NCI-H146 treated with DMSO at 0.1 percent for 48 hours (cell line): ENCODE data around the gene HTR3D.
"Not testable (repeated sequence)": the region's sequence is repeated elsewhere in the genome, so short reads cannot be mapped to it uniquely, and the experiment has no call there.

Experiments used
- DNase-seq: peaks from one replicate; lab custom pipeline; 2025; ENCODE audit not compliant: unreplicated experiment; lab: John Stamatoyannopoulos, UW

Gene HTR3D, protein sequence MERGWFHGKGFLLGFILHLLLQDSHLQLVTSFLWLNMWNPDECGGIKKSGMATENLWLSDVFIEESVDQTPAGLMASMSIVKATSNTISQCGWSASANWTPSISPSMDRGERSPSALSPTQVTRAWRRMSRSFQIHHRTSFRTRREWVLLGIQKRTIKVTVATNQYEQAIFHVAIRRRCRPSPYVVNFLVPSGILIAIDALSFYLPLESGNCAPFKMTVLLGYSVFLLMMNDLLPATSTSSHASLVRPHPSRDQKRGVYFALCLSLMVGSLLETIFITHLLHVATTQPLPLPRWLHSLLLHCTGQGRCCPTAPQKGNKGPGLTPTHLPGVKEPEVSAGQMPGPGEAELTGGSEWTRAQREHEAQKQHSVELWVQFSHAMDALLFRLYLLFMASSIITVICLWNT

DNA sequence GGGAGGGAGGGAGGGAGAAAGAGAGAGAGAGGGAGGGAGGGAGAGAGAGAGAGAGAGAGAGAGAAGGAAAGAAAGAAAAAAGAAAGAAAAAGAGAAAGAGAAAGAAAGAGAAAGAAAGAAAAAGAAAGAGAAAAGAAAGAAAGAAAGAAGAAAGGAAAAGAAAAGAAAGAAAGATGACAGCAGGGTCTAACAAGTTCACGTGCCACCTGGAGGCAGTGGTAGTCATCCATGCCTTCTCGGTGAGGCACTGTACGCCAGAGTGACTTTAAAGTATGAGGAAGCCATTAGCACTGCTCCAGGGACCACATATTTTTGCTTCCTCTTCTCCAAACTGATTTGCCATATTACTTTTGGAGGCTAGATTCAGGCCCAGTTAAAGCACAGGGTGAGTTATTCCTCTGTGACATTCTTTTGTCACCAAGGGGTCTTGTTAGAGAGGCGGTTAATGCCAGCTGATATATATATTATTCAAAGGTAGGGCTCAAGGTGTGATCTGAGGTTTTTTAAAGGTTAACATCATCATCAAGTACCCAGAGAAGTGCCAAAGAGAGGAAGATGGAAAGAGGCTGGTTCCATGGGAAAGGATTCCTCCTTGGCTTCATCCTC, at the start of gene HTR3D:
HTR3D (plus strand) TSS at position 556 of the 606 bp plus-strand sequence; CDS start at position 556, 0 bp downstream.
- no peak for DNase-seq

DNA sequence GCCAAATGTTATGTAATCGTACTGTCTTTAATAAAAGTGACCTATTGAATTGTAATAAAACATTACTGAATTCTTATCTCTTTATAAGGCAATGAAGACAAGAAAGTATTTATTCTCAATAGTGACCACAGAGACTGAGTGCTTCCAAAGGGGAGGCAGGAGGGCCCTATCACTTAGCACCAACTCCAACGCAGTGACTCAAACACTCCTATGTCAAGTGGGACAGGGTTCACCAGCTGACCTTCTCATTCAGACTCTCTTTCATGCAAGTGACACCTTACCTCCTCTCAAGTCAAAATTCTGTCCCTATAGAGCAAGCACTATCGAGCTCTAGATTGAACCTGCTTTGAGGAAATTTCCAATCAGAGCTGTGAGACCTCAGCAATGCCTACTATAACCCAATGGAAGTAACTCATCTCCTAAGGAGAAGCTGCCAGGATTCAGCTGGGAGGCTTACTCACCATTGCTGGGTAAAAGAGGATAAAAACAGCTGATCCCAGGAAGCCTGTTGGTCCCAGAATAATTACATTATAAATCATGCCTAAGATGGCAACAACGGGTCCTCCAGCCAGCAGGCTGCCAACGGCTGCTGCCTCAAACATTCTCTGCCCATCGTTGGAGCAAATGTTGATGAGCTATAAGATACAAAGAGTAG, 49.4 kb upstream of the HTR3D start:
- no peak for DNase-seq

DNA sequence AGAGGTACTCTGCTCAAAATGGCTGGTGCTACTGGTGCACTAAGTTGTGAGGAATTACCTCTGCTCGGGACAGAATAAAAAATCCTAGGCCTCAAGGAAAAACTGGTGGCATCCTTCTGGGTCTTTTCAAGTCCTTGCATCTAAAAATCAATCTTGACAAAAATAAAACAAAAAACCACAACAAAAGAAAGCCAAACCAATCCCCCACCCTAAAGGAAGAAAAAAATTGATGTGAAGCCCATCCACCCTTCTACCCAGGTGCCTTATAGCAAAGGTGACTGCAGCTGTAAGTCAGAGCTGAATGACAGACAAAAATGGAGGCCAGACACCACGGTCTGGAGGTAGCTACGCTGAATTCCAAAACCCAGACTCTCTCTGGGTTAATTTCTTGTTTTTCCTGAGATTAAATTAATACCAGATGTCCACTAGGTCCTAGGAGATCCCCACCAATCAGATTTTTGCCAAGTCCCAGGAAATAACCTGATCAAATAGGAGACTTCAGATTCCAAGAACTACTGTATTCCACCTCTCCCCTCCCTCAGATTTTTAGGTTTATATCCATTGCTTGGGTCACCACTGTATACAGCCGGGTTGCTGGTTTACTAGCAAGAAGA, 47.3 kb upstream of the HTR3D start:
- DNase-seq = no peak

DNA sequence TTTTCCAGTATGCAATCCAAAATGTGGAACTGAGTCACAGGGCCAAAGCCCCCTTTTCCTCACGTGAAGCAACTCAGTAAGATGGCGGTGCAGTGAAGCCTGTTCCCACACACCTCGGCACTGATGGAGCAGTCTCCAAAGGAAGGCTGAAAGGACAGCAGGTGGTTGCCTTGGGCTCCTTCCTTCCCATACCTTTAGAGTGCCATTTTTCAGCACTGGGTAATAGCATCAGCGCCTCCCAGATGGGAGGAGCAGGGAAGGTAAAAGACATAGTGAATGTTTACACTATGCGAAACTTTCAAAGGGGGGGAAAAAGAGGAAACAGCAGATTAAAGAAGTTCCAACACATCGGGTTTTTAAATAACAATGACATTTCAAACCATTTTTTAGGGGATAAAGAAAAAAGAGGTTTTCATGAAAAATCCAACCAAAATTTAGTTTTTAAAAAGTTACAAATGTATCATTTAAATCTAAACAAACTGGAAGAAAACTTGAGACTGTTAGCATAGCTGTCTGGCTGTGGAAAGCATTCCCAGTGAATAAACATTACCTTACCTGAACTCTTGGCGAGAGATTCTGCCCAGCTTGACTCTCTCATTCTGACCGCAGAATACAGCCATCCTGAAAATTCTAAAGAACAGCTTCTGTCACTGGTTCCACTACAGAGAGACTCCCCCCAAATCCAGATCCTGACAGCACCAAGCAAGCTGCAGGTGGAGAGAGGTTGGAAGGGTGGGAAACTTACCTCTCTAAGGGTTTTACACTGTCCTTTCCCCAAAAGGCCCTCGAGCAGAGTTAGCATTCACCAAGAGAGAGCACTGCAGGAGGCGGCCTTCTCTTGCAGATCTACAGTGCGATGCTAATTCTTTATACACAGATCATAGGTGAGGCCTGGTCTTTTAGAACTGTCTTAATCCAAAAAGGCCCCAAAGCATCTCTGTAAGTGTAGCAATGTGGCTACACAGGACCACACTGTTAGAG, 46.5 kb upstream of the HTR3D start:
- DNase-seq = no peak

DNA sequence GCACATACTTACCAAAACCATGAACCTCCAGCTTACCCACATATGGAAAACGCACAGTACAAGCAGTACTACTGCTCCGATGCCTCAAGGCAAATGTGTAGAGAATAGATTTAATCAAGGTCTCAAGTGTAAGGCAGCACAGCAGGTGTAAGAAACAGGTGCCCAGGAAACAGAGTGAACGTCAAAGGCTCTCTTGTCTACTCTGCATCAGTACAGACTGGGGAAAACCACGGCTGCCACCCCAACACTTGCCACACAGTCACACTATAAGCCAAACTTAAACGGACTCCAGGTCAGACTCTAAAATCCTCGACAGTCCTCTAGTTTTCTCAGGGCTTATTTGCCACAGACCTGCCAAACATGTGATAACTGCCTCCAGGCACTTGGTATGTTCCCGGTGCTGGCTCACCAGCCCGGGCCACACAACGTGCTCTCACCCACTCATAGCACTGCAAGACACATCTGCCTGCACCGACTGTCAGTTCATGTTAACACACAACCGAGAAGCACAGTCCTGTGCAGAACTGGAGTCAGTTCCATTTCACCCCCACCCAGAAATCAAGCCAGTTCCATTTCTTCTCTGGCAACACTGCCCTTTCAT, 44.4 kb upstream of the HTR3D start:
- DNase-seq = no peak

DNA sequence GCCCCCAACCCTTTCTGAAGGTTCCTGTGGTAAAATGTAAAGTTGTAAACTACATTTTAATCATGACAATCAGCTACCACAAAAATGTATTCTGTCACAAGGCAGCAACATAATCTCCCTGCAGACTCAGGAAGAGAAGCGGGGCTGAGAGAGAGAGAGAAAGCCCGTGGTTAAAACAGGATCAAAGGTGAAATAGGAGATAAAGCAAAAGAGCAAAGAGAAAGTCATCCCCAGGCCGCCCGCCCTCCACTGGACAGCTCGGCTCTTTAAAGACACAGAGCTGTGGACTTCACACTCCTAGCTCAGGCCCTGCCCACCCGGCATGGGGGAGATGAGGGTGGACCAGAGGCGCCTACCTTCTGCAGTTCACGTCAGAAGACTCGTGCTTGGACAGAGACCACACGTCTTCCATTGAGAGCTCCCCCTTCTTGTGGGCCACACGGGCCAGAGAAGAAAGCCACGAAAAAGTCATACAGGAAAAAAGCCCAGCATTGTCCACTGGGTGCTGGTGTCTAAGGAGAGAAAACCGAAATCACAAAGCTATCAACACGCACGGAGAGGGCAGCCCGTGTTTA, 43.2 kb upstream of the HTR3D start:
- DNase-seq = no peak

DNA sequence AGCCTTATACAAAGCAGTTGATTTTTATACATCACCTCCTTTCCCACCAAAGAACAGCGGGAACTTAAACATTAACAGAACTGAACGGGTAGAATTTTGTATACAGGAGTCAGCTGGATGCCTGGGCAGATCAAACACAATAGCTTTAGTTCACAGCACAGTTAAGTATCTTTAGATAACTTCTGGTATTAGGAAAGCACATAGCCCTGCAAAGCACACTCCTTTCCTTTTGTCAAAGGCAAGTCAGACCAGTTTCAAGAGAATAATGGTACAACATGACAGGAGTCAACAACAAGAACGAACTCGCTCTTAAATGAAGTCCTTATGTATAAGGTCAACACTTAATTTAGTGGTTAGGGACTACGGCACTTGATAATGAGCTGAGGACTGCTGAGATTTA, 40.1 kb upstream of the HTR3D start:
- no peak for DNase-seq

DNA sequence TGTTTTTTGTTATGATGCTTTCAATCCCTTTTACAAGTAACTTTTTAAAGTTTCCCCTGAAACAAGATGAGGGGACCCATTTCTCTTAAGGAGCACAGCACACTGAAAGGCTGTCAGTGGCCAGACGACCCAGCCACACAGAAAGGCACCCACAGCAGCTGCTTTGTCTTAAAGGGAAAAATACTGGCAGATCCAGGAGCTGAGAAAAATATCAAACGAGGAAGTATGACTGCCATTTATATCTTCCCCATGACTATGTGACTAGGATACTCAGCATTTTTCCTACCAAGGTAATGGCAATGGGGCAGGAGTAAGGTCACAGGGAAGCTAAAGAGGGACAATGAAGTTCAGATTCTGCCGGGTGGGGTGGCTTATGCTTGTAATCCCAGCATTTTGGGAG, 29.8 kb upstream of the HTR3D start:
- no peak for DNase-seq

DNA sequence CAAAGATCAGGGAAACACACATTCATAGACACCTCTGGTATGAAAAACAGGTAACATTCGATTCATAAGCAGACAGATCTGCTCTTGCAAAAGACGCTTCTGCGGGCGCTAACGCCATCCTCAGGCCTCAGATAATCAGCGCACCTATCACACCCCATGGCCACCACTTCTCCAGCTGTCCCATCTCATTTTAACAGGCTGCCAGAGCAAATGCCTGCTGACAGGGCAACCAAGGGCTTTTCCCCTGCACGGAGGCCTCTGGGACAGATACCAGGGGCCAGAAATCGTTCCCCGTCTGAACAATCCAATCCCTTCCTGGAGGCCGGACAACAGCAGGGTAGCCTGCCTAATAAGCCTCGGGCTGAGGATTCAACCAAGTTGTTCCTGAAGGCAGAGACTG, 29.1 kb upstream of the HTR3D start:
- no peak for DNase-seq

DNA sequence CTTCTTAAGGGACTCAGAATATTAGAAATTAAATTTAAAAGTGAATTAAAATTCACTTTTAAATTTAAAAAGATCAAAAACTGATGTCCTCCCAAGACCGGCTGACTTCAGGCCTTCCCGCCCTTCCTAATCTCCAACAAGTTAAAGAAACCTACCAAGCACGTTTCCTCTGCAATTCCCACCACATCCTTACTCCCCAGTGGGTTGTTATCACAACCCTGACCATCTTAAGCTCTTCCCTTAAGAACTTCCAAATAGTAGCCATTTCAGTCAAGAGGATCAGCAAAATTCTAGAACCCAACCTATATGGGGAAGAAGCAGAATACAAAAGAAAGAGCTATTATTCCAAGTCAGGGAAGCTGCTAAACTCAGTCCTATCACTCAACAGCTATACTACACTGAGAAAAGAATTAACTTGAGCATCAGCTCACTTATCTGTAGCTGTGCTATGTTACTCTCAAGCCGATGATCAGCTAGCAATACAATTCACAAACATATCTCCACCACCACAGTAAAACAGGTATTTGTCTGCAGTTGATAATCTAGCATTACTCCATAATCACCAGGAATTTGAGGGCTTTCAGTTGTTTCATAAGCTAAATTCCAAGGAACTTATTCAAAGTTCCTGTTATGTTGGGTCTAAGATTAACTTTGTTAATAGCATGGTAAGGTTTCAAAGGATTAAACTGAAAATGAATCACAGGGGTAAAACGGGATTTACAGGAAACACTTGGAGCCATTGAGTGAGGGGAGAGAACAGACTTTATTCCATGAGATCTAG, 28.2 kb upstream of the HTR3D start:
- DNase-seq = no peak

DNA sequence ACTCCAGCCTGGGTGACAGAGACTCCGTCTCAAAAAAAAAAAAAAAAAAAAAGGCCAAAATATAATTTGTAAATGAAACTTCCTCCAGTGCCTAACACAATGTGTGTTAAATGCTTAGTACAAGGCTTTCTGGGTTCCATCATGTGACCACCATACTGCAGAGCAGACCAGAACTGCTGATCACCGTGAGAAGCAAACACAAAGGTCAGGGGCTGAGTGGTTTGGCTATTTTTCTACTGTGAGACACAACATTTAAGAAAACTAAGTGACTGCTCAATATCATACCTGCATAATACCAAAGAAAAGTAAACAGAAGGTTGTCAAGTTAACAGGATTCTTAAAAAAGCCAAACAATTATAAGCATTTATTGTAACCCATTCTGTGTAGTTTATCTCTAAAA, 27.1 kb upstream of the HTR3D start:
- no peak for DNase-seq

DNA sequence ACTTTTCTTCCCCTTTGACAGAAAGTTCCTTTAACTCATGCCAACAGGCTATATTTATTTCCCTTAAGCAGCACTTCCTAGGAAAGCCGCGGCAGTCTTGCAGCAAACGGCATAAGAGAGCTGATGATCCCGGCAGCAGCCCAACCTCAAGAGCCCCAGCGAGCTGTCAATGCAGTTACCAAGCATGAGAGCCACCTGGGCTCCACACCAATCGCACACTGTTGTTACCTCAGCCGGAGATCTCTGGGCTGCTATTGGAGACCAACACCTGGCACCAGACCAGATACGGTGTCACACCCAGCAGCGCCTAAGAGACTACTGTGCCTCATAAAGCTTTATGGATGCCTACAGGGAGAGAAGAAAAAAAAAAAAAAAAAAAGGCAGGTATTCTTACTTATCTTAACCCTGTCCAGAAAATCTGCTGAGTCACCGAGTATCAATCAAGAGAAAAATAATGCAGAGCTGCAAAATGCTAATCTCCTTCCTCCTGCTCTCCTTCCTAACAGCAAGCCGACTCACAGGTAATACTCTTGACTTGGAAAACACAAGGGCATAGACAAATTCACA, 25.5 kb upstream of the HTR3D start:
- DNase-seq = peak; percentile 99

DNA sequence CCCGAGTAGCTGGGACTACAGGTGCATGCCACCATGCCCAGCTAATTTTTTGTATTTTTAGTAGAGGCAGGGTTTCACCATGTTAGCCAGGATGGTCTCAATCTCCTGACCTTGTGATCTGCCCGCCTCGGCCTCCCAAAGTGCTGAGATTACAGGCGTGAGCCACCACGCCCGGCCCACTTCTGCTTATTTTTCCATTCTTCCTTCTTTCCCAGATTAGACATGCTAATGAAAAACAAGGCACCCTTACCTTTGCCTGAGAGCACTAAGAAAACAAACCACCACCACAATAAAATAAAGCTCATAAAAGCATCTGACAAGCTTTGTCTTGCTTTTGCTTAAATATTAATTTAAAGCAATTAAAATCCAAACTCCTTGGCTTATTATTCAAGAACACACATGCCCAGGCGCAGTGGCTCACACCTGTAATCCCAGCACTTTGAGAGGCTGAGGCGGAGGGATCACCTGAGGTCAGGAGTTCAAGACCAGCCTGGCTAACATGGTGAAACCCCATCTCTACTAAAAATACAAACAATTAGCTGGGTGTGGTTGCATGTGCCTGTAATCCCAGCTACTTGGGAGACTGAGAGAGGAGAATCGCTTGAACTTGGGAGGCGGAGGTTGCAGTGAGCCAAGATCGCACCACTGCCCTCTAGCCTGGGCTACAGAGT, 24.3 kb upstream of the HTR3D start:
- not testable (repeated sequence) for DNase-seq

DNA sequence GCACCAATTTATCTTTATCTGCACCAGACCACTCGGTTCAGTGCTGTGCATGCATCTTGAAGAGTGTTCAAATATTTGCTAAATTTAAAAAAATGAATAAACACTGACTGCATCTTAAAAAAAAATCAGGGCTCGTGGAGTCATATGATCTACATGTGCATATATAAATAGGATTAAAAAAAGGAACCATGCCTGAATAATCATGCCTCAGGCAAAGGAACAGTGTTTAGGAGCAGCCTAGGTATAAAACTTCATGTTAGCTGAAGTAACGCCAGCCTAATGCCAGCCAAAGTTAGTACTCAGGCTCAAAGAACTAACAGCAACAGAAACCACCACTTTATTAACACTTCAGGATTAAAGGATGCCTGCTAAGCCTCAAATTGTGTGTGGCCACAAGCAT, 23.4 kb upstream of the HTR3D start:
- DNase-seq = no peak

DNA sequence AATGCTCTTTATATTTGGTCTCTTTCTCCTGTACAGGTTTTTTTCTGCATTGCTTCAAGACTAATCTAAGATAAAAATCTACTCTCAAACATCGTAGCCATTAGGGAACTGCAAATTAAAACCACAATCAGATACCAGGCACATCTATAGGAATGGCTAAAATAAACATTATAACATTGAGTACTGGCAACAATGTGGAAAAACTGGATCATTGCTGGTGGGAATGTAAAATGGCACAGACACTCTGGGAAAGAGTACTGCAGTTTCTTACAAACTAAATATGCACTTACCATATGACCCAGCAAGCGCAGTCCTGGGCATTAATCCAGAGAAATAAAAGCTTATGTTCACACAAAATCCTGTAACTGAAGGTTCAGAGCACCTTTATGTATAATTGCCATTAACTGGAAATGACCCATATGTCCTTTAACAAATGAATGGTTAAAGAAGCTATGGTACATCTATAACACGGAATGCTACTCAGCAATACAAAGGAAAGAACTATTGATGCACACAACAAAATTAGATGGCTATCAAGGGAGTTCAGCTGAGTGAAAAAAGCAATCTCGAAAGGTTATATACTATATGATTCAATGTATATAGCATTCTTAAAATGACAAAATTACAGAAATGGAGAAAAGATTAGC, 20.2 kb upstream of the HTR3D start:
- DNase-seq = no peak

DNA sequence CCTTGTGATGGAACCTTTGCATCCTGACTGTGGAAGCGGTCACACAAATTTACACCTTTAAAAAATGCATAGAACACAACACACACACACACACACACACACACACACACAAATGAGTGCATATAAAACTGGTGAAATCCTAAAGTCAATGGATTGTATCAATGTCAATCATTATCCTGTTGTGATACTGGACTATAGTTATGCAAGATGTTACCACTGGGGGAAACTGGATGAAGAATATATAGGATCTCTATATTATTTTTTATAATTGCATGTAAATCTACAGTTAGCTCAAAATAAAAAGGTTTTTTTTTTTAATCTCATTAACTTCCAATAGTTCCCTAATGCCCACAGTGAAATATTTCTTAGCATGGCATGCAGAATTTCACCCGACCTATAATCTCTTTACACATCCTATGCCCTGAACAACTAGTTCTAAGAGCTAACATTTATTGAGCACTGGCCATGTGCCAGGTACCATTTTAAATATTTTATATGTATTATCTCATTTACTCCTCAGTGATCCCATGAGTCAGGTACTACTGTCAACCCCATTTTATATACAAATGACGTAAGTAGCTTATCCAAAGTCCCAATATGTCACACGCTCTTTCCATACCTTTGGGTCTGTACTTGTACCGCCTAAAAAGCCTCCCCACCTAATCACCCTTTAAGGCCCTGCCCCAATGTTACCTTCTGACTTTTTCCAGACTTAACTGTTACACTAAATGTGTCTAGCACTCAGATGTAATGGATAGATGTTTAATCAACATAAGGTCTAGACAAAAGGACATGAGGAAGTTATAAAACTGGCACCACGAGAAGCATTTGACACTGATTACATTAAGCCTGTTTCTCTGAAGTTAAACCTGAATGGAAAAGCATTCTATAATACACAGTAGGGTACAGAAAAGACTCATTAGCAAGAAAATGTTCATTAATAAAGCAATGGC, 19.3 kb upstream of the HTR3D start:
- DNase-seq = no peak
